Calu3 (cell line): Measurements from ENCODE around the gene TECR. TPM values are rescaled to one million over a fixed set of nuclear protein-coding genes. Genes with fewer than 3 reads are reported as not detected.
"Not testable (repeated sequence)": the region's sequence is repeated elsewhere in the genome, so short reads cannot be mapped to it uniquely, and the experiment has no call there.

Source experiments
- BruUV-seq: library from RNA; stranded (reverse); fragments of 400-500 nt; replicated peaks from 2 replicates; lab custom pipeline; 2021; lab: Mats Ljungman, UMichigan
- CTCF ChIA-PET: fragments of 300-600 bp; sonication (Branson Sonifier 250); formaldehyde crosslinking; loops from one replicate; lab custom pipeline; 2022; ENCODE audit warnings: antibody characterized with exemption; lab: Charles Lee
- DNase-seq: peaks from one replicate; pipeline ENCODE4 v3.0.0; 2022
- H3K27ac Mint-ChIP-seq: one replicate; pipeline ENCODE4 v1.8.0; 2022; ENCODE audit warnings: mixed read lengths; ENCODE audit not compliant: unreplicated experiment
- H3K27me3 Mint-ChIP-seq: one replicate; pipeline ENCODE4 v1.8.0; 2022; ENCODE audit warnings: mixed read lengths; ENCODE audit not compliant: unreplicated experiment
- H3K36me3 Mint-ChIP-seq: one replicate; pipeline ENCODE4 v1.8.0; 2022; ENCODE audit warnings: mild to moderate bottlenecking, moderate library complexity, mixed read lengths; ENCODE audit not compliant: insufficient read depth, unreplicated experiment
- H3K4me1 Mint-ChIP-seq: one replicate; pipeline ENCODE4 v1.8.0; 2022; ENCODE audit warnings: mild to moderate bottlenecking, low read depth, mixed read lengths; ENCODE audit not compliant: unreplicated experiment
- H3K4me3 Mint-ChIP-seq: one replicate; pipeline ENCODE4 v1.8.0; 2022; ENCODE audit warnings: mild to moderate bottlenecking, low read depth, moderate library complexity, mixed read lengths; ENCODE audit not compliant: unreplicated experiment
- H3K9me3 Mint-ChIP-seq: one replicate; pipeline ENCODE4 v1.8.0; 2022; ENCODE audit warnings: low read depth, mixed read lengths; ENCODE audit not compliant: unreplicated experiment
- intact Hi-C: fragments of 100-400 bp; cut with micrococcal nuclease; formaldehyde crosslinking; loops from one replicate; pipeline ENCODE4 v1.10.0; 2022; ENCODE audit not compliant: unreplicated experiment
- total RNA-seq: library from RNA; stranded (reverse); gene quantifications from 2 replicates; pipeline ENCODE4 v1.2.3, GENCODE V29; 2022
- TF ChIP-seq, protein P1 (sequence below): fragments of 200-600 bp; IDR thresholded peaks from one replicate; pipeline ENCODE4 v1.8.0; 2022; ENCODE audit warnings: antibody characterized with exemption; ENCODE audit not compliant: unreplicated experiment

TECR gene
- total RNA-seq, 1 experiment from 2014 or later = 162 TPM

DNA sequence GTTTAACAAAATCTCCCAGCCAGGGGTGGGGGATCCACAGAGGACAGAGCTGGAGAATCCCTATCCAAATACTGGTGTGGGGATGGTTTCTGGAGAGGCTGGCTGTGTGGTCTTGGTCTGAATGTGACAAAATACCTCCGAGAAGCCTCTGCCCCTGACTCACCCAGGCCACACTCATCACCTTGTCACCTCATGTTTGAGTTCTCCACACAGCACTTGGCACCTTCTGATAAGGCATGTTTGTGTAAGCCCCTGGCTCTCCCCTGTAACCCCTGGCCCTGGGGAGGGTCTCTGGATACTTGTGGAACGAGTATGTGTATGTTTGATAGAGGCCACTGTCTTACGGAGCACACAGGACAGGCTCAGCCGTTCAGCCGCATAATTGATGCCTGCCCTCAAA, 14.7 kb downstream of the TECR start:
- H3K27ac Mint-ChIP-seq = no peak overlapping the region
- no TSS peak for BruUV-seq
- no peaks in the 10 kb centered on the region for H3K27me3 Mint-ChIP-seq

DNA sequence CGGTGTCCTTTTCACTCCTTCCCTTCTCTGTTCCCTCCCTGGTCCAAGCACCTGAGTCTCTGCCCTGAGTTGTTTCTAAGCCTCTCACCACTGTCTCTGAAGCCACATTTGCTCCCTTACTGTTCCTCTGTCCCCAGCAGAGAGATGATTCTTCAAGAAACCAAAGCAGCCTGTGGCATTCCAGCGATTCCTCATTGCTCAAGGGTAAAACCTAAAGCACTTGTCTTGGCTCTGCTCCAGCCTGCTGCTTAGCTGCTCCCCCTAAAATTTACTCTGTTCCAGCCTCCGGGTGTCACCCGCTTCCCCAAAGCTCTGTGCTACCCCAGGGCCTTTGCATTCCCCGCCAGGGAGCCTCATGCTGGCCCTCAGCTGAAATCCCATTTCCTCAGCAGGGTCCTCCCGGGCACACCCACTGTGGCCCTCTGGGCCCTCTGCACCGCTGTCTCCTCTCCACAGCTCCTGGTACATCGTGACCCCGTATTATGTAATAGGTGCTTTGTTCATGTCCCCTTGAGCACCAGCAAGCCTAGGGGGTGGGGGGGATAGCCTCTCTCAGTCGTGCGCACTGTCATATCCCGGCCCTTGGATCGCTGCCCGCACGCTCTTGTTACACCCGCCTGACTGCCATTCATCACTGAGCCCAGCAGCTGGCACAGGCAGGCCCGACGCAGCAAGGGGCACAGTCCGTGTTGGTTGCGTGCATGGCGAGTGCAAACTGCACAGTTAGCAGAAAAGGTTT, 15.8 kb downstream of the TECR start:
- intact Hi-C loops = no loop called here
- H3K4me1 Mint-ChIP-seq = peaks cover 6% of the 10 kb centered on the region
- peaks cover 4% of the 10 kb centered on the region for H3K36me3 Mint-ChIP-seq
- no peaks in the 10 kb centered on the region for H3K9me3 Mint-ChIP-seq
- TF ChIP-seq, protein P1, sequence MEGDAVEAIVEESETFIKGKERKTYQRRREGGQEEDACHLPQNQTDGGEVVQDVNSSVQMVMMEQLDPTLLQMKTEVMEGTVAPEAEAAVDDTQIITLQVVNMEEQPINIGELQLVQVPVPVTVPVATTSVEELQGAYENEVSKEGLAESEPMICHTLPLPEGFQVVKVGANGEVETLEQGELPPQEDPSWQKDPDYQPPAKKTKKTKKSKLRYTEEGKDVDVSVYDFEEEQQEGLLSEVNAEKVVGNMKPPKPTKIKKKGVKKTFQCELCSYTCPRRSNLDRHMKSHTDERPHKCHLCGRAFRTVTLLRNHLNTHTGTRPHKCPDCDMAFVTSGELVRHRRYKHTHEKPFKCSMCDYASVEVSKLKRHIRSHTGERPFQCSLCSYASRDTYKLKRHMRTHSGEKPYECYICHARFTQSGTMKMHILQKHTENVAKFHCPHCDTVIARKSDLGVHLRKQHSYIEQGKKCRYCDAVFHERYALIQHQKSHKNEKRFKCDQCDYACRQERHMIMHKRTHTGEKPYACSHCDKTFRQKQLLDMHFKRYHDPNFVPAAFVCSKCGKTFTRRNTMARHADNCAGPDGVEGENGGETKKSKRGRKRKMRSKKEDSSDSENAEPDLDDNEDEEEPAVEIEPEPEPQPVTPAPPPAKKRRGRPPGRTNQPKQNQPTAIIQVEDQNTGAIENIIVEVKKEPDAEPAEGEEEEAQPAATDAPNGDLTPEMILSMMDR = no peak
- CTCF ChIA-PET = no interaction called here
- H3K27me3 Mint-ChIP-seq = no peaks in the 10 kb centered on the region
- DNase-seq = no peak
- no TSS peak for BruUV-seq
- H3K4me3 Mint-ChIP-seq = no peak overlapping the region
- H3K27ac Mint-ChIP-seq = no peak overlapping the region

More for the DNA sequence above, 14.7 kb downstream of the TECR start:
- DNase-seq = no peak
- Mint-ChIP-seq H3K9me3 (no peaks in the 10 kb centered on the region), H3K4me1 (no peaks in the 10 kb centered on the region), H3K36me3 (peaks cover 4% of the 10 kb centered on the region), H3K4me3 (no peak overlapping the region)
- intact Hi-C loops = no loop called here
- TF ChIP-seq, protein P1 = no peak
- CTCF ChIA-PET = no interaction called here

DNA sequence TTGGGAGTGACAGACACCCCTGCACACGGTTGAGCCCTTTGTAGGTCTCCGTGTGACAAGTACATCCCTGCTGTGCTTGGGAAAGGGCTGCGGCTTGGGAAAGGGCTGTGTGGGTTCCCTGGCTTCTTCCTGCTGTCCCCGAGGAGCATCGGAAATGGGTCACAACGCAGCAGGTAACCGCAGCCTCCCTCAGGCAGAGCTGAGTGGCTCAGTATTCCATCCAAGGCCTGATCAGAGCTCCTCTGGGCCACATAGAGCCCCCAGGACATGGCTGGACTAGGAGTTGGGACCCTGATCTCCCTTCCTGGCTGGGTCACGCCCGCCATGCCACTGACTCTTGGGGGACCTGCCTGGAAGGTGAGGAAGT, 16.3 kb downstream of the TECR start:
- no peak for DNase-seq
- Mint-ChIP-seq H3K27me3 (no peaks in the 10 kb centered on the region), H3K27ac (no peak overlapping the region), H3K4me3 (no peak overlapping the region), H3K4me1 (peaks cover 12% of the 10 kb centered on the region), H3K36me3 (peaks cover 4% of the 10 kb centered on the region), H3K9me3 (no peaks in the 10 kb centered on the region)
- CTCF ChIA-PET = no interaction called here
- intact Hi-C loops = no loop called here
- TF ChIP-seq, protein P1 = no peak
- BruUV-seq = no TSS peak

DNA sequence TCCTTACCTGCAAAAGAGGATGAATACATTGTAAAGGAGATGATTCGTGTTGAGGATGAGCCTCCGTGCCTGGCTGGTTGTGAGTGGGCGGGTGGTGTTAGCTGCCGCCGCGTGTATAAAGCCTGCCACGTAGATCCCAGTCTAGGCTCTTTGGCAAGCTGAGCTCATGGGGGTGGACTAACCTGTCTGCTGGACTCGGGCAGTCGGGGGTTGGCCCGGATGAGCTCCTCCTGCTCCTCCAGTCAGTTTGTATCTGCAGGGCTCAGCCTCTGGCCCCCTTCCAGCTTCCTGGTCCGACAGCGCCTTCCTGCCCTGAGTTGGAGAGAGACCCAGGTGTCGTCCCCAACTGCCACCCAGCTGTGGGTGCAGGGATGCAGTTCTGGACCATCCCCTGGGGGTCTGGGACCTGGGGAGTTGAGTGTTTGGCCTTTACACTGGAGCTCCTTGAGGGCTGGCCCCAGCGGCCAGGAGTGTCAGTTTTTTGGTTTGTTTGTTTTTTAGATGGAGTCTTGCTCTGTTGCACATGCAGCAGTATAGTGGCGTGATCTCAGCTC, 20.9 kb downstream of the TECR start:
- DNase-seq = peak; percentile 49
- intact Hi-C loops = no loop called here
- TF ChIP-seq, protein P1 = no peak
- no peaks in the 10 kb centered on the region for H3K27me3 Mint-ChIP-seq
- BruUV-seq = no TSS peak
- CTCF ChIA-PET = interaction anchor here (1.2 kb wide), 1 partner anchor 44 kb away, joined by 5 read pairs; no protein-coding TSS in a partner anchor
- H3K4me1 Mint-ChIP-seq = peaks cover 17% of the 10 kb centered on the region
- H3K9me3 Mint-ChIP-seq = no peaks in the 10 kb centered on the region
- H3K4me3 Mint-ChIP-seq = no peak overlapping the region
- H3K27ac Mint-ChIP-seq = no peak overlapping the region
- H3K36me3 Mint-ChIP-seq = peaks cover 4% of the 10 kb centered on the region

DNA sequence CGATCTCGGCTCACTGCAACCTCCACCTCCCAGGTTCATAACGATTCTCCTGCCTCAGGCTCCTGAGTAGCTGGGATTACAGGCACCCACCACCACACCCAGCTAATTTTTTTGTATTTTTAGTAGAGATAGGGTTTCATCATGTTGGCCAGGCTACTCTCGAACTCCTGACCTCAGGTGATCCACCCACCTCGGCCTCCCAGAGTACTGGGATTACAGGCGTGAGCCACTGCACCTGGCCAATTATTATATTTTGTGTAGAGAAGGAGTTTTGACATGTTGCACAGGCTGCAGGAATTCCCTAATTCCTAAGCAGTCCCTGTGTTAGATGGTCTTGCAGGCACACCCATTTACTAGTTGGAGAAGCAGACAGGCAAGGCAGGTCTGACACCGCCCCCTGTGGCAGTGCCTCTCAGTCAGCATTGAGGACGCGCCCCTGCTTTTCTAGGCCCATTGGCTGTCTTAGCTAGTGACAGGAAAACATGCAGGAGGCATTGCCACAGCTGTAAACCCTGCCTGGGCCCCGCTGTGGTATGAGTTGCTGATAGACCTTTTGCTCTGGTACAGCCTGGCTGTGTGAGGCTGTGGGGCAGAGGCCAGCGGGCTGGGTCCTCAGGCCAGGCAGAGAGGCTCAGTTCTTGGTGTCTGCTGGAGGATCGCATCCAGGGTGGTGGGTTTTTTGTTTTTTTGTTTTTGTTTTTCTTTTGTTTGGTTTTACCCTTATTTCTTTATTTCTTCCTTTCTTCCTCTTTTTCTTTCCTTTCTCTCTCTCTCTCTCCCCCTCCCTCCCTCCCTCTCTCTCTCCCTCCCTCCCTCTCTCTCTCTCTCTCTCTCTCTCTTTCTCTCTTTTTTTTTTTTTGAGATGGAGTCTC, 22.0 kb downstream of the TECR start:
- intact Hi-C loops, BruUV-seq, H3K36me3 Mint-ChIP-seq, H3K9me3 Mint-ChIP-seq, H3K27ac Mint-ChIP-seq, H3K27me3 Mint-ChIP-seq, H3K4me3 Mint-ChIP-seq: not testable (repeated sequence)
- H3K4me1 Mint-ChIP-seq = peaks cover 17% of the 10 kb centered on the region
- peak; percentile 47 for DNase-seq
- CTCF ChIA-PET = interaction anchor here (0.6 to 1.2 kb wide), 2 partner anchors 43 to 45 kb away, joined by 4 to 5 read pairs; no protein-coding TSS in a partner anchor

DNA sequence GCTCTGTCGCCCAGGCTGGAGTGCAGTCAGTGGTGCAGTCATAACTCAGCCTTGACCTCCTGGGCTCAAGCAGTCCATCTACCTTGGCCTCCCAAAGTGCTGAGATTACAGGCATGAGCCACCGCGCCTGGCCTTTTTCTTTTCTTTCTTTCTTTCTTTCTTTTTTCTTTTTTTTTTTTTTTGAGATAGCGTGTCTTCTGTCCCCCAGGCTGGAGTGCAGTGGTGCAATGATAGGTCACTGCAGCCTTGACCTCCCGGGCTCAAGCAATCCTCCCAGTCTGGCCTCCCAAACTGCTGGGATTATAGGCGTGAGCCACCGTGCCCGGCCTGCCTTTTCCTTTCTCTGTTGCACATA, 22.6 kb downstream of the TECR start:
- H3K4me3 Mint-ChIP-seq, BruUV-seq, H3K36me3 Mint-ChIP-seq, H3K27ac Mint-ChIP-seq, H3K9me3 Mint-ChIP-seq, intact Hi-C loops, DNase-seq, H3K27me3 Mint-ChIP-seq: not testable (repeated sequence)
- CTCF ChIA-PET = interaction anchor here (0.6 kb wide), 1 partner anchor 44 kb away, joined by 4 read pairs; no protein-coding TSS in a partner anchor
- peaks cover 17% of the 10 kb centered on the region for H3K4me1 Mint-ChIP-seq
